GM21825 (cell line): ENCODE results near the gene NKAIN4.

Experiments used
- ATAC-seq: cut with Tn5 transposase; IDR thresholded peaks from one replicate; pipeline ENCODE4 v1.9.1; 2021; ENCODE audit warnings: mild to moderate bottlenecking, moderate library complexity; ENCODE audit not compliant: unreplicated experiment

The NKAIN4 gene

DNA sequence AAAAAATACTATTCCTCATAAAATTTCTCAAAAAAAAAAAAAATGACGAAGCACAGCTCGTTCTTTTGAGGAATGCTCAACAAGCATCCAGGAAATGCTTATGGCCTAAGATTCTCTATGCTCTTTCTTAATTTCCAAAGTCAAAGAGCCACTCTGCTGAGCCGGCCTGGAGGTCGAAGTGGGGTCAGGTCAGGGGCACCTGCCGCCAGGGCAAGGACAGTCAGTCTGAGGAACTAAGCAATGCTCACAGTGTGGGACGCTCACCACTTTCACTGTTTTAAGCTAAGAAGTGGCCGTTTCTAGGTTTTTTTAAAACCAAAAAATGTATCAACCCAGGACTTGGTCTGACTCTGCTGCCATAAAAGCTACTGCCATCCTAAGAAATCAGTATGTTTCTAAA, 55.7 kb downstream of the NKAIN4 start:
- no peak for ATAC-seq

GRCh38 chr20:63196768-63197470, 57.3 kb downstream of the NKAIN4 start:
- ATAC-seq = no peak

- ATAC-seq = no peak
Observed at GRCh38 chr20:63194797-63195173, 59.5 kb downstream of the NKAIN4 start.

DNA sequence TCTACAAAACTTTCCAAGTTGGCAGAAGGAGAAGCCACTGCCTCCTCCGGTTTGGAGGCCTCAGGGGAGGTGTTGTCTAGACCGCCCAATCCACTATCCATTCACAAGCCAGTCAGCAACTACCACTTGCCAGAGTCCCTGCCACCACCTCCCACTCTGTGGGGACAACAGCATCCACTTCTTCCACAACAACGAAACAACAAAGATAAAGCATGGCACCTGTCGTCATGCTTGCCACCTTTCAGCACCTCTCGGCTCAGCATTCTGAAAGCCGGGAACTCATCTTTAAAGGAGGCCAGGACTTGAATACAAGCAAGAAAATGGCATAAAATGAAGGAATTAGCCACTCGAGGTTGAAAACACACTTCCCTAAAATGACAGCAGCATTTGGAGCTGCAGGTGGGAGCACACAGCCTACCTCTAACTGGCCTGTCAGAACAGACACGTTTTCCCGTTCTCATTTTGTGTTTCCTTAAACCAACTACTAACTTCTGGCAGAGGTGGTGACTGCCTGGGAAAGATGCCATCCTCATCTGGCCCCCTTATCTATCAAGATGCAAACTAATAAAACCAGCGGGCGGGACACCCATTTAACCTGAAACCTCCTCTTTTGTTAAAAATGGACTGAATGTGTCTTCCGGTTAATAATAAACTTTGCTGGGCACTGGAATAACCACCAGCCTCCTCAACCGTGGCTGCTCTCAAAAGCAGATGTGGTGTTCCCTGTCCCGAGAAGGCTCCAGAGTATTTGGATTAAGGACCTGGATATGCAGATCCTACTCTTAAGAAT, 60.1 kb downstream of the NKAIN4 start:
- no peak for ATAC-seq

GRCh38 chr20:63192721-63193120, 61.5 kb downstream of the NKAIN4 start:
- ATAC-seq = no peak

GRCh38 chr20:63191400-63191799, 62.9 kb downstream of the NKAIN4 start:
- ATAC-seq = no peak

- ATAC-seq = no peak
Observed at GRCh38 chr20:63190828-63191227, 63.4 kb downstream of the NKAIN4 start.
